ENCODE measurements around the gene SFXN5. TPM values are rescaled to one million over a fixed set of nuclear protein-coding genes. Genes with fewer than 3 reads are reported as not detected.

SFXN5 gene
- total RNA-seq, 1 experiment from 2014 or later = 31.3 TPM

- H3K4me3 ChIP-seq (ENCODE audit: low read depth, low read length) = no peak overlapping the region
- no peaks in the 10 kb centered on the region for H3K9me3 Mint-ChIP-seq (ENCODE audit: unreplicated experiment)
- no peaks in the 10 kb centered on the region for H3K9me3 ChIP-seq
- no peak overlapping the region for H3K4me3 Mint-ChIP-seq (ENCODE audit: unreplicated experiment)
- H3K36me3 Mint-ChIP-seq (ENCODE audit: insufficient read depth, unreplicated experiment) = peaks cover 6% of the 10 kb centered on the region
- intact Hi-C loops (cut with micrococcal nuclease; ENCODE audit: unreplicated experiment) = no loop called here
- no peaks in the 10 kb centered on the region for H3K4me1 Mint-ChIP-seq (ENCODE audit: low read depth, unreplicated experiment)
- BruUV-seq (replicated peaks) = no TSS peak
- no peaks in the 10 kb centered on the region for H3K27me3 Mint-ChIP-seq (ENCODE audit: insufficient read depth, unreplicated experiment)
- TF ChIP-seq, protein P1, sequence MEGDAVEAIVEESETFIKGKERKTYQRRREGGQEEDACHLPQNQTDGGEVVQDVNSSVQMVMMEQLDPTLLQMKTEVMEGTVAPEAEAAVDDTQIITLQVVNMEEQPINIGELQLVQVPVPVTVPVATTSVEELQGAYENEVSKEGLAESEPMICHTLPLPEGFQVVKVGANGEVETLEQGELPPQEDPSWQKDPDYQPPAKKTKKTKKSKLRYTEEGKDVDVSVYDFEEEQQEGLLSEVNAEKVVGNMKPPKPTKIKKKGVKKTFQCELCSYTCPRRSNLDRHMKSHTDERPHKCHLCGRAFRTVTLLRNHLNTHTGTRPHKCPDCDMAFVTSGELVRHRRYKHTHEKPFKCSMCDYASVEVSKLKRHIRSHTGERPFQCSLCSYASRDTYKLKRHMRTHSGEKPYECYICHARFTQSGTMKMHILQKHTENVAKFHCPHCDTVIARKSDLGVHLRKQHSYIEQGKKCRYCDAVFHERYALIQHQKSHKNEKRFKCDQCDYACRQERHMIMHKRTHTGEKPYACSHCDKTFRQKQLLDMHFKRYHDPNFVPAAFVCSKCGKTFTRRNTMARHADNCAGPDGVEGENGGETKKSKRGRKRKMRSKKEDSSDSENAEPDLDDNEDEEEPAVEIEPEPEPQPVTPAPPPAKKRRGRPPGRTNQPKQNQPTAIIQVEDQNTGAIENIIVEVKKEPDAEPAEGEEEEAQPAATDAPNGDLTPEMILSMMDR (IDR thresholded peaks at IDR 0.05; ENCODE audit: insufficient read depth in 1 of 2, low read depth in 1 of 2, low read length in 1 of 2, severe bottlenecking in 1 of 2, unreplicated experiment in 1 of 2) = no peak
- POLR2A ChIA-PET = no interaction called here
- H3K27me3 ChIP-seq (replicated peaks; ENCODE audit: control insufficient read depth, insufficient read depth, low read length) = no peaks in the 10 kb centered on the region; the same call in 1 of the 2 replicates
- peaks cover 3% of the 10 kb centered on the region for H3K4me1 ChIP-seq
- no peak for DNase-seq
- CTCF ChIA-PET = no interaction called here
- H3K36me3 ChIP-seq (ENCODE audit: control insufficient read depth, insufficient read depth, low read length) = no peaks in the 10 kb centered on the region
- H3K27ac Mint-ChIP-seq (ENCODE audit: unreplicated experiment) = no peak overlapping the region
Measured at GRCh38 chr2:73116182-73116960, 44.9 kb upstream of the SFXN5 start.

GRCh38 chr2:73114273-73114867, 42.9 kb upstream of the SFXN5 start:
- BruUV-seq (replicated peaks) = no TSS peak
- CTCF ChIA-PET = interaction anchor here (1.2 to 1.9 kb wide), 2 partner anchors 63 to 98 kb away, joined by 3 to 8 read pairs; no protein-coding TSS in a partner anchor
- no peak for DNase-seq

More at GRCh38 chr2:73114273-73114867, 42.9 kb upstream of the SFXN5 start:
- Histone ChIP-seq H3K4me1 (peaks cover 13% of the 10 kb centered on the region), H3K36me3 (ENCODE audit: control insufficient read depth, insufficient read depth, low read length) (no peaks in the 10 kb centered on the region), H3K9me3 (no peaks in the 10 kb centered on the region), H3K4me3 (ENCODE audit: low read depth, low read length) (no peak overlapping the region), H3K27me3 (replicated peaks; ENCODE audit: control insufficient read depth, insufficient read depth, low read length) (no peaks in the 10 kb centered on the region; the same call in 1 of the 2 replicates)
- Mint-ChIP-seq H3K27me3 (ENCODE audit: insufficient read depth, unreplicated experiment) (no peaks in the 10 kb centered on the region), H3K9me3 (ENCODE audit: unreplicated experiment) (no peaks in the 10 kb centered on the region), H3K36me3 (ENCODE audit: insufficient read depth, unreplicated experiment) (peaks cover 6% of the 10 kb centered on the region), H3K27ac (ENCODE audit: unreplicated experiment) (no peak overlapping the region), H3K4me3 (ENCODE audit: unreplicated experiment) (peak overlapping the region; percentile 66), H3K4me1 (ENCODE audit: low read depth, unreplicated experiment) (peaks cover 15% of the 10 kb centered on the region)
- TF ChIP-seq, protein P1 (IDR thresholded peaks at IDR 0.05; ENCODE audit: insufficient read depth in 1 of 2, low read depth in 1 of 2, low read length in 1 of 2, severe bottlenecking in 1 of 2, unreplicated experiment in 1 of 2) = no peak
- intact Hi-C loops (cut with micrococcal nuclease; ENCODE audit: unreplicated experiment) = loop anchor here (5.0 kb wide), 1 partner anchor 197 kb away; the partner anchor contains the start of gene EMX1
- POLR2A ChIA-PET = no interaction called here

All from Caco-2 (cell line).